ENCODE measurements around the gene GLDN.

- TF ChIP-seq POLR2A (IDR thresholded peaks at IDR 0.05; ENCODE audit: low read depth, low read length) (no peak), POLR2AphosphoS5 (IDR thresholded peaks at IDR 0.05; ENCODE audit: low read depth, low read length) (no peak), TAF1 (IDR thresholded peaks at IDR 0.05; ENCODE audit: borderline replicate concordance, low read depth, low read length) (no peak)
Measured at GRCh38 chr15:51382787-51383186, 41.3 kb downstream of the GLDN start.
